ENCODE results near the gene NRG3. TPM values are rescaled to one million over a fixed set of nuclear protein-coding genes. Genes with fewer than 3 reads are reported as not detected.

The NRG3 gene
- total and polyA plus RNA-seq, 2 donors (not counting 1 experiment from before 2014, with no cell fraction given) = not detected

- no peak for DNase-seq (ENCODE audit: low read depth in 2 of 2)
- TF ChIP-seq EZH2 (IDR thresholded peaks at IDR 0.05; ENCODE audit: low read length, missing control alignments) = no peak
- TF ChIP-seq CTCF (conservative IDR thresholded peaks at IDR 0.05 in 1 of 2, IDR thresholded peaks at IDR 0.05 in 1 of 2; ENCODE audit: low read depth in 1 of 2, low read length in 2 of 2) = no peak
- no peak overlapping the region for H3K9ac ChIP-seq (ENCODE audit: insufficient read depth, low read length)
- no peaks in the 10 kb centered on the region for H3K9me3 ChIP-seq (ENCODE audit: control insufficient read depth, insufficient read depth, low read depth, low read length)
- no peak overlapping the region for H2AFZ ChIP-seq (ENCODE audit: low read length)
- no peak overlapping the region for H3K4me3 ChIP-seq (replicated peaks in 1 of 4; ENCODE audit: control extremely low read depth in 1 of 4, insufficient read depth in 1 of 4, low read depth in 3 of 4, low read length in 4 of 4)
- H3K27ac ChIP-seq (ENCODE audit: insufficient read depth, low read length) = no peak overlapping the region
- no peaks in the 10 kb centered on the region for H3K4me1 ChIP-seq (ENCODE audit: control insufficient read depth, extremely low read depth, insufficient read depth, low read length)
- no peak overlapping the region for H3K4me2 ChIP-seq (ENCODE audit: extremely low read depth, insufficient read depth, low read length)
- H3K79me2 ChIP-seq (ENCODE audit: control insufficient read depth, insufficient read depth, low read length) = no peaks in the 10 kb centered on the region
- H4K20me1 ChIP-seq (ENCODE audit: control insufficient read depth, extremely low read depth, insufficient read depth, low read length) = no peaks in the 10 kb centered on the region
- no peaks in the 10 kb centered on the region for H3K36me3 ChIP-seq (ENCODE audit: control insufficient read depth, insufficient read depth, low read length)
- H3K27me3 ChIP-seq (ENCODE audit: control insufficient read depth, insufficient read depth, low read length) = no peaks in the 10 kb centered on the region
These were observed 26.0 kb downstream of the NRG3 start for GRCh38 chr10:81900989-81901388.

GRCh38 chr10:81903472-81903871 is 28.5 kb downstream of the NRG3 start:
- TF ChIP-seq EZH2 (IDR thresholded peaks at IDR 0.05; ENCODE audit: low read length, missing control alignments) (no peak), CTCF (conservative IDR thresholded peaks at IDR 0.05 in 1 of 2, IDR thresholded peaks at IDR 0.05 in 1 of 2; ENCODE audit: low read depth in 1 of 2, low read length in 2 of 2) (no peak)
- DNase-seq (ENCODE audit: low read depth in 2 of 2) = no peak
- Histone ChIP-seq H3K9ac (ENCODE audit: insufficient read depth, low read length) (no peak overlapping the region), H2AFZ (ENCODE audit: low read length) (no peak overlapping the region), H3K79me2 (ENCODE audit: control insufficient read depth, insufficient read depth, low read length) (no peaks in the 10 kb centered on the region), H3K4me2 (ENCODE audit: extremely low read depth, insufficient read depth, low read length) (no peak overlapping the region), H3K4me1 (ENCODE audit: control insufficient read depth, extremely low read depth, insufficient read depth, low read length) (no peaks in the 10 kb centered on the region), H3K4me3 (replicated peaks in 1 of 4; ENCODE audit: control extremely low read depth in 1 of 4, insufficient read depth in 1 of 4, low read depth in 3 of 4, low read length in 4 of 4) (no peak overlapping the region), H3K27me3 (ENCODE audit: control insufficient read depth, insufficient read depth, low read length) (no peaks in the 10 kb centered on the region), H4K20me1 (ENCODE audit: control insufficient read depth, extremely low read depth, insufficient read depth, low read length) (no peaks in the 10 kb centered on the region), H3K36me3 (ENCODE audit: control insufficient read depth, insufficient read depth, low read length) (no peaks in the 10 kb centered on the region), H3K9me3 (ENCODE audit: control insufficient read depth, insufficient read depth, low read depth, low read length) (no peaks in the 10 kb centered on the region), H3K27ac (ENCODE audit: insufficient read depth, low read length) (no peak overlapping the region)

- no peak for DNase-seq (ENCODE audit: low read depth in 2 of 2)
- Histone ChIP-seq H3K4me1 (ENCODE audit: control insufficient read depth, extremely low read depth, insufficient read depth, low read length) (no peaks in the 10 kb centered on the region), H3K4me3 (replicated peaks in 1 of 4; ENCODE audit: control extremely low read depth in 1 of 4, insufficient read depth in 1 of 4, low read depth in 3 of 4, low read length in 4 of 4) (no peak overlapping the region), H3K36me3 (ENCODE audit: control insufficient read depth, insufficient read depth, low read length) (no peaks in the 10 kb centered on the region), H3K4me2 (ENCODE audit: extremely low read depth, insufficient read depth, low read length) (no peak overlapping the region), H3K27me3 (ENCODE audit: control insufficient read depth, insufficient read depth, low read length) (no peaks in the 10 kb centered on the region), H3K9ac (ENCODE audit: insufficient read depth, low read length) (no peak overlapping the region), H3K79me2 (ENCODE audit: control insufficient read depth, insufficient read depth, low read length) (no peaks in the 10 kb centered on the region), H2AFZ (ENCODE audit: low read length) (no peak overlapping the region), H4K20me1 (ENCODE audit: control insufficient read depth, extremely low read depth, insufficient read depth, low read length) (no peaks in the 10 kb centered on the region), H3K27ac (ENCODE audit: insufficient read depth, low read length) (no peak overlapping the region), H3K9me3 (ENCODE audit: control insufficient read depth, insufficient read depth, low read depth, low read length) (no peaks in the 10 kb centered on the region)
- TF ChIP-seq EZH2 (IDR thresholded peaks at IDR 0.05; ENCODE audit: low read length, missing control alignments) = no peak
- TF ChIP-seq CTCF (conservative IDR thresholded peaks at IDR 0.05 in 1 of 2, IDR thresholded peaks at IDR 0.05 in 1 of 2; ENCODE audit: low read depth in 1 of 2, low read length in 2 of 2) = no peak
These were observed 30.2 kb downstream of the NRG3 start for GRCh38 chr10:81905161-81905560.

Data from fibroblast of lung (primary cell).